GM18907 (cell line): ENCODE results near the gene TEX51.
A peak's percentile ranks its signal among the peaks of the same experiment; 100 is the strongest.

Source experiments
- ATAC-seq: cut with Tn5 transposase; IDR thresholded peaks from one replicate; pipeline ENCODE4 v1.9.1; 2021; ENCODE audit warnings: mild to moderate bottlenecking, moderate library complexity; ENCODE audit not compliant: unreplicated experiment

The TEX51 gene

DNA sequence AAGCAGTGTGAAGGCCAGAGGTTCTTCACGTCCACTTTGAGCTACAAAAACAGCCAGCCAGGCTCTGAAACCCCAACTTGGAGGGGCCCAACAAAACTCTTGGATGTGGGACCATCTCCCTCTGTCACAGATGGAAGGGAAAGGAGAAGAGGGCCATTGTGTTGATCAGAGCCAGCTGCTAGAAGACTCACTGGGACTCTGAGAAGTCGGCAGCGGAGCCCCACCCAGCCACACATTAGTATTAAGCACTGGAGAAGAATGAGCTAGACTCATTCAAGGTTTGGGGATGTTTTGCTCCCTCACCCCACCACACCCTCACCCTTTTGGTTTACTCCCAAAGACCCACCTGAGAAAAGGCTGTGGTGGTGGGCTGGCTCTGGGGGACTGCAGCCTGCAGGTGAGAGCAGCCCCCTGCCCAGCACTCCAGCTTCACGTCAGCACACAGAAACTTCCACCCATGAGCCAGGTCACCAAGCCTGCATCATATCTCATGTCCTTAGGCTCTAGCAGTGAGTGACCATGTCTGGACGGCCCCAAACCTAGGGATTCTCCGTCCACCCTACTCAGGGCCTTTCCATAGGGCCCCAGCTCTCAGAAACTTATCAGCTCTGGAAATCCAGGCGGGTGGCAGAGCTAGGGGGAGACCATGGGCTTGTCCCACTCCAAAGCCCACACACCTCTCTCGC lies 12.6 kb downstream of the TEX51 start:
- no peak for ATAC-seq

GRCh38 chr2:126912201-126912600 lies 13.5 kb downstream of the TEX51 start:
- no peak for ATAC-seq

DNA sequence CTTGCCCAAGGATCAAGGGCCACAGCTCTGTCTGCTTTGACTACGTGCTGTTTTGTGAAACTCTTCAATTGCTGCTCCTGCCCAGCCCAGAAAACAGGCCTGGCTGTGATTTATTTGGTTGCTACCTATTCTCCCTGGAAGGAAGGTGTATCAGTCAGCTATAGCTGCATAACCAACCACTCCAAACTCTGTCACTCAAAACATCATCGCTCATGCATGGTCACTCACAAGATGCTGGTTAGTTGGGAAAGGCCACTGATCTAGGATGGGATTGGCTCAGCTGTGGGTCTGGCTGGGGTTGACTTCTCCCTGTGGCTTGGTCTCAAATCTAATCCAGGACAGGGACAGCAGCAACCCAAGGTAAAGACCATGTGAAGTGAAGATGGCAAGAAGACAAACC lies 14.6 kb downstream of the TEX51 start:
- ATAC-seq = no peak

DNA sequence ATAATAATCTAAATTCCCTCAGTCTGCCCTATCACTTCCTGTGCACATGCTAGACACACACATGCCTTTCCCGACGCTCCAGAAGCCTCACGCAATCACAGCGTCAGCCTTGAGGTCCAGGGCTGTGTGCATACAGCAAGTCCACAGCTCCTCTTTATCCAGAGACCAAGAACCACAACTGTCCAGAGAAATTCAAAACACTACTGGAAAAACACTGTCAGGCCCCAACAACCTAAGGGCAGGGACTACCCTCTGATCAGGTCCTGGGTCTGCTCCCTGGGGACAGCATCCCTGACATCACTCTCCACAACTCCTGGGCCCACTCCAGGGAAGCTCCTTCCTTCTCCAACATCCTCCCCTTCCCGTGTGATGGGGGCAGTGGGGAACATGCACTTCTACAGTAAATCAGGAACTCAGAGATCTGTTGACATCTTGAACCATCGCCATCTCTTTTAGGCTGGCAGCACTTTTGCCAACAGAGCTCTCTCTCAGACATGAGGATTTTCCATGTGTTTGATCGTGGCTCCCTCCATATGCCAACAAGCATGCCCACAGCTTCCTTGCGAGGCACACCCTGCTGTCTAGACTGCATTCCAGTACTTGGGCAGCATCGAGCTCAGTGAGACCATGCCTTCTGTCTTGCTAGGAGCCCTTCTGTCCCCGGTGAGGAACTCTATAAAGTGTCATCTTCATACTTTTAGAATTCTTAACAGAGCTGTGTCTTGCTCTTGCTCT lies 15.4 kb downstream of the TEX51 start:
- ATAC-seq = no peak

DNA sequence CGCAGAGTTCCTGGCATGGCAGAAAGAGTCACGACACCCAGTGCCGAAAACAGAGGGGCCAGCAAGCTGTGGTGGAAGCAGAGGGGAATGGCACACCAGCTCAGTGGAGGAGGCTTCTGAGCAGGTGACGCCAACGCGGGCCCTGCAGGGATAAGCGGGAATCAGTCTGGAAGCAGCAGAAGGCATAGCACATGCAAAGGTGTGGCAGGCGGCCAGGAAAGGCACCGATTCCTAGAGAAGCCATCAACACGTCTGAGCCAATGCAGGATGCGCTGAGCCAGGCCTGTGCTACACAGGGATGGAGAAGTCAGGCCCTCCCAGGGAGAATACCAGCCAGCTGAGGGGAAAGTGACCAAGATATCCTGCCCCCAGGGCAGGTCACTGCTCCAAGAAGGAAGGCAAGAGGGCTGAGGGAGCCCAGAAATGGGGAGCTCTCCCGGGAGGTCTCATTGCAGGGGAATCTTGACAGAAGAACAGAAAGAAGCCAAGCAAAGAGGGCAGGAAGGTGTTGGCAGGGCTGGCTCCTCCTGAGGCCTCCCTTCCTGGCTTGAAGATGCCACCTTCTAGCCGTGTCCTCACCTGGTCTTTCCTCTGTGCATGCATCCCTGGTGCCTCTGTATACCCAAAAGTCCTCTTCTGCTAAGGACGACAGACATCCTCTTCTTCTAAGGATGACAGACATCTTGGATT lies 16.3 kb downstream of the TEX51 start:
- ATAC-seq = no peak

DNA sequence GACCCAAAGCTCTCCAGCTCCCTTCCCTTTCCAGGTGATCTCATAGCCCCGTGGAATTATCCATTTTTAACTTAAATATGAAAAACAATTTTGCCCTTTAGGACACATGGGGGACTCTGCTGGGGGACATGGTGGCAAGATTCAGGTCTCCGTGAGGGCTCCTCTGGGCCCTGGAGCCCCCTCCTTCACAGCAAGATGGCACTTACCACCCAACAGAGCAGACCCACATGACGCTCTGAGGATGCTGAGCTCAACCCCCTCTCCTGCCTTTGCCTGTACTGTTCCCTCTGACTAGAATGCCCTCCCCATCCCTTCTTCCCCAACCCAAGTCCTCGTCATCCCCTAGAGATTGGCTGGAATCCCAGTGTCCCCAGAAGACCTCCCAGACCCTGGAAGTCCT lies 17.2 kb downstream of the TEX51 start:
- no peak for ATAC-seq

DNA sequence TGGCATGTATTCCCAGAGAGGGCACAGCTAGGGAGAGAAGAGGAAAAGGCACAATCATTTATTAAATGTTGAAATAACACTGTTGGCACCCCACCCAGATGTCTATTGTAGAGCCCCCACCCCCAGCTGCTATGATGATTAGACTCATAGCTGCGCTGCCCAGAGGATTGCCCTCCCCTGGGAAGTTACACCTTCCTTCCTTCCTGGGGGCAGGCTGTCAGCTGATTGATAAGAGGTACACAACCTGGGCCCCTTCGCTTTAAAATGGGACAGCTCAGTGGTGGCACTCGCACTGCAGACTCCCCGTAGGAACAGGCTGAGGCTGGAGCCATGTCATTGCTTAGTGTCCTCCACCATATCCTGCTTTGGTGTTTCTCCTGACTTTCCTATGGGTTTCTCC lies 18.1 kb downstream of the TEX51 start:
- ATAC-seq = no peak

- no peak for ATAC-seq
Measured at GRCh38 chr2:126921066-126921465, 22.4 kb downstream of the TEX51 start.

- no peak for ATAC-seq
Measured at GRCh38 chr2:126930970-126931590, 32.4 kb downstream of the TEX51 start.

DNA sequence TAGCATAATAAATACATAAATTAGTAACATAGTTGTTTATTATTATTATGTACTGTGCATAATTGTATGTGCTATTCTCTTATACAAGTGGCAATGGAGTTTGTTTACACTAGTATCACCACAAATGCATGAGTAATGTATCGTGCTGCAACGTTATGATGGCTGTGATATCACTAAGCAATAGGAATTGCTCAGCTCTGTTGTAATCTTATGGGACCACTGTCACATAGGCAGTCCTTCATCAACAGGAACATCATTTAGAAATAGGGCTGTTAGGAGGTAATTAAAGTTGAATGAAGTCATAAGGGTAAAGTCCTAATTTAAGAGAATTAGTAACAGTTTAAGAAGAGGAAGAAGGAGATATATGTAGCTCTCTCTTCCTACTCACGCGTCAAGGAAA lies 33.8 kb downstream of the TEX51 start:
- ATAC-seq = no peak

- ATAC-seq = no peak
Measured at GRCh38 chr2:126932966-126933710, 34.4 kb downstream of the TEX51 start.

DNA sequence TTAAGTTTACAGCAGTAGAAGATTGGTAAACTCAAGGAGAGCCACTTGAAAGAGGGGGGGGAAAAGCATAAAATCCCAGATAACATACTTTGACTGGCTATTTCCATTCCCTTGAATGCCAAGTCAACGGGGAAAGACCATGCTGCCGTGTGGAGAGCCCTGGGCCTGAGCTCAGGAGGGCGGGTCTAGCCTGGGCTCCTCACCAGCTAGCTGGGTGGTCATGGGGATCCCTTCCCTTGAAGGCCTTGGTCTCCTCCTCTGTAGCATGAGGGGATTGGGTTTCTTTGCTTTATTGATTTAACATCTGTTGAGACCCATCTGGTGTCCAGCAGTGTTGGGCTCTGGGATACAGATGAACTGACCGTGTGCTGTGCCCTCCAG lies 35.0 kb downstream of the TEX51 start:
- ATAC-seq = no peak

GRCh38 chr2:126934809-126935208 lies 36.1 kb downstream of the TEX51 start:
- no peak for ATAC-seq

DNA sequence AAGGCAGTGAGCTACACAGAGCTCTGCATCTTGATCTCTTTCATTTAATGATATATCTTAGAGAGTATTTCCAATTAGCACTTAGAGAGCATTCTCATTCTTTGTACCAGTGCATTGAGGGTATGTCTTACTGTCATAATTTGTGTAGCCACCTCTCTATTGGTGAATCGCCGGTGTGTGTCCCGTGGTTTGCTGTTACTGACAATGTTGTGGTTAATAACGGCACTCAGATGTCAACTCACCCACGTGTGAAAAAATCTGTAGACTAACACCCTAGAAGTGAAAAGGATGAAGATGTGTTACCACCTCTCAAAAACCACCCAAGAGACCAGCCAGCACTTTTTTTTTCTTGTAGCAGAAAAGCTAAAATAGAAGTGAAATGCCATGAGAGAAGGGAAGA lies 37.1 kb downstream of the TEX51 start:
- ATAC-seq = peak; percentile 44

GRCh38 chr2:126936219-126936723 lies 37.6 kb downstream of the TEX51 start:
- no peak for ATAC-seq

DNA sequence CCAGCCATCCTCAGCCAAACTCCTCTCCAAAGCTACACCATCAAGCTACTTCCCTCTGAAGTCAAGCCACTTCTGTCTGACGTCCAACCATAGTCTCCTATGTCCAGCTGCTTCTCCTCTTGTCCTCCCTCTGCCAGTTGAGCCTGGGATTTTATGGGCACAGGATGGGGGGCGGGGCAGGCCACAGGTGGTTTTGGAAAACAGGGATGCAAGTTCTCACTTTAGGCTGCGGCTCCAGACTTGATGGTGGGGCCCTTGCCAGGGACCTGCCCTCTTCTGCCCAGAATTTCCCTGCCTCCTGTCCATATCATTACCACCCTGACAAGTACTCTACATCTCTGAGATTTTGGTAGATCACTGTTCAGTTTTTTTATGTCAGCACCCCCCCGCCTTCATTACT lies 41.6 kb downstream of the TEX51 start:
- ATAC-seq = no peak

DNA sequence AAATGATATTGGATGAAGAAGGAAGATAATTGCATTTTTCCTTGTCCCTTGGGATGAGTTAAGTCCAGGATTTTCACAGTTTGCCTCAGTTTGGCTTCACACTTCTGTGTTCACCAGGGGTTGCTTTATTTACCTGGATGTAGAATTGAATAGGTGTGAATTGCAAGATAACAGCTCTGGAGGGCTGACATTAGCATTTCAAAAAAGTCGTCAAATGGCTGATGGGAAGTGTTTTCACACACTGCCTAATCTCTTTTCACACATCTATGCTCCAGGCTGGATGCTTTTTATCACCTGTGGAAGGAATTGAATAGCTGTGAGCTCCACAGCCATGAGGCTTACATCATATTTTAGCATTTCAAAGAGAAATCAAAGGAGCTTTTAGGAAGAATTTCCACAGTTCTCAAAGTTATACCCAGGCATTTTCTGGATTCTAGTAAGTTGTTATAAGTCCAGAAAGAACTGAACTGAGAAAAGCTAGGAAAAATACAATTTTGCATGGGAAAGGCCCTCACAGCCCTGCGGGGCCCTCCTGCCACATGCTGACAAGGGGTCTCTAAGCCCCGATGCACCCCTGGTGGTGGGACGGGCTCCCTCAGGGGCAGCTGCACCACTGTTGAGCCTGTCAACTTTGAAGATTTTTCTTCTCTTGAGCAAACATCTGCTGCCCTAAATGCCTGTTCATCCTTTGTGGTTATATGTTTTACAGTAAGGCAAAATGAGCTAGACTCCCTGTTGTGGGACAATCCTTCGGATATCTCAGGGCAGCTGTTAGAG lies 43.9 kb downstream of the TEX51 start:
- no peak for ATAC-seq

GRCh38 chr2:126943612-126944348 lies 45.1 kb downstream of the TEX51 start:
- ATAC-seq = no peak

GRCh38 chr2:126945118-126945517 lies 46.4 kb downstream of the TEX51 start:
- no peak for ATAC-seq
